Measurements from ENCODE around the gene SLC25A45. TPM values are rescaled to one million over a fixed set of nuclear protein-coding genes. Genes with fewer than 3 reads are reported as not detected.

The SLC25A45 gene
- total and polyA plus RNA-seq, 8 donors: 8.4 to 17.0 (median 11.8) TPM

GRCh38 chr11:65423516-65424204 is 41.2 kb upstream of the SLC25A45 start:
- H3K4me1 ChIP-seq: peaks cover 29 to 53% of the 10 kb centered on the region in 2 donors
- intact Hi-C loops (cut with DNase I): loop anchor here (5.0 kb wide), 2 partner anchors 74 to 79 kb away; partner anchors contain the start of gene MALAT1 (in 1 of the 2)
- peak in 1 of 4 donors; percentile 40 for DNase-seq

DNA sequence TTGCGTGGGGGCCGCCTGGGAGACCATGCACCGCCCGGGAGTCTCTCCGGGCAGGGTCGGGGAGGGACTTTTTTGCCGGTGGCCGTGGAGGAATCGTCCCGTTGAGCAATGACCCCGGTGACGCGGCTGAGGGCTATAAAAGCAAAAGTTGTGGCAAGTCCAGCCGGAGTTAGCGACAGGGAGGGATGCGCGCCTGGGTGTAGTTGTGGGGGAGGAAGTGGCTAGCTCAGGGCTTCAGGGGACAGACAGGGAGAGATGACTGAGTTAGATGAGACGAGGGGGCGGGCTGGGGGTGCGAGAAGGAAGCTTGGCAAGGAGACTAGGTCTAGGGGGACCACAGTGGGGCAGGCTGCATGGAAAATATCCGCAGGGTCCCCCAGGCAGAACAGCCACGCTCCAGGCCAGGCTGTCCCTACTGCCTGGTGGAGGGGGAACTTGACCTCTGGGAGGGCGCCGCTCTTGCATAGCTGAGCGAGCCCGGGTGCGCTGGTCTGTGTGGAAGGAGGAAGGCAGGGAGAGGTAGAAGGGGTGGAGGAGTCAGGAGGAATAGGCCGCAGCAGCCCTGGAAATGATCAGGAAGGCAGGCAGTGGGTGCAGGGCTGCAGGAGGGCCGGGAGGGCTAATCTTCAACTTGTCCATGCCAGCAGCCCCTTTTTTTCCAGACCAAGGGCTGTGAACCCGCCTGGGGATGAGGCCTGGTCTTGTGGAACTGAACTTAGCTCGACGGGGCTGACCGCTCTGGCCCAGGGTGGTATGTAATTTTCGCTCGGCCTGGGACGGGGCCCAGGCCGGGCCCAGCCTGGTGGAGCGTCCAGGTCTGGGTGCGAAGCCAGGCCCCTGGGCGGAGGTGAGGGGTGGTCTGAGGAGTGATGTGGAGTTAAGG is 40.4 kb upstream of the SLC25A45 start, which contains the start of gene NEAT1:
Gene NEAT1, plus strand, starts transcription at position 166 of the 883 bp plus-strand sequence.
- TF ChIP-seq CTCF (IDR thresholded peaks at IDR 0.05): no peak
- Histone ChIP-seq H3K9me3 (no peaks in the 10 kb centered on the region), H3K4me3 (peak within 1 kb of the TSS; percentile 76 to 80), H3K4me1 (peaks cover 31 to 53% of the 10 kb centered on the region in 2 donors), H3K27ac (peak within 1 kb of the TSS; percentile 99 to 100), H3K36me3 (peaks cover 0 to 39% of the 10 kb centered on the region in 2 donors), H3K27me3 (no peaks in the 10 kb centered on the region)
- intact Hi-C loops (cut with DNase I): loop anchor here (5.0 kb wide), 2 partner anchors 74 to 79 kb away; partner anchors contain the start of gene MALAT1 (in 1 of the 2)
- peak; percentile 93 to 96 (median 94) for DNase-seq
- peak; percentile 13 for ATAC-seq

More at GRCh38 chr11:65423516-65424204, 41.2 kb upstream of the SLC25A45 start:
- H3K9me3 ChIP-seq: no peaks in the 10 kb centered on the region
- H3K4me3 ChIP-seq: peak overlapping the region; percentile 76 to 80
- H3K27ac ChIP-seq: peak overlapping the region; percentile 99 to 100
- TF ChIP-seq CTCF (IDR thresholded peaks at IDR 0.05): no peak
- ATAC-seq: no peak
- H3K36me3 ChIP-seq: peaks cover 0 to 43% of the 10 kb centered on the region in 2 donors
- H3K27me3 ChIP-seq: no peaks in the 10 kb centered on the region

GRCh38 chr11:65421794-65422632 is 39.6 kb upstream of the SLC25A45 start:
- intact Hi-C loops (cut with DNase I): loop anchor here (5.0 kb wide), 2 partner anchors 75 to 80 kb away; partner anchors contain the start of gene MALAT1 (in 1 of the 2)
- H3K27ac ChIP-seq: peak overlapping the region; percentile 99 to 100
- no peaks in the 10 kb centered on the region for H3K27me3 ChIP-seq
- no peaks in the 10 kb centered on the region for H3K9me3 ChIP-seq
- H3K36me3 ChIP-seq: peaks cover 0 to 30% of the 10 kb centered on the region in 2 donors
- DNase-seq: peak; percentile 97 to 100 (median 98)
- no peak for TF ChIP-seq CTCF (IDR thresholded peaks at IDR 0.05)
- ATAC-seq: peak; percentile 24
- peak overlapping the region; percentile 76 to 80 for H3K4me3 ChIP-seq
- H3K4me1 ChIP-seq: peaks cover 38 to 53% of the 10 kb centered on the region in 2 donors

DNA sequence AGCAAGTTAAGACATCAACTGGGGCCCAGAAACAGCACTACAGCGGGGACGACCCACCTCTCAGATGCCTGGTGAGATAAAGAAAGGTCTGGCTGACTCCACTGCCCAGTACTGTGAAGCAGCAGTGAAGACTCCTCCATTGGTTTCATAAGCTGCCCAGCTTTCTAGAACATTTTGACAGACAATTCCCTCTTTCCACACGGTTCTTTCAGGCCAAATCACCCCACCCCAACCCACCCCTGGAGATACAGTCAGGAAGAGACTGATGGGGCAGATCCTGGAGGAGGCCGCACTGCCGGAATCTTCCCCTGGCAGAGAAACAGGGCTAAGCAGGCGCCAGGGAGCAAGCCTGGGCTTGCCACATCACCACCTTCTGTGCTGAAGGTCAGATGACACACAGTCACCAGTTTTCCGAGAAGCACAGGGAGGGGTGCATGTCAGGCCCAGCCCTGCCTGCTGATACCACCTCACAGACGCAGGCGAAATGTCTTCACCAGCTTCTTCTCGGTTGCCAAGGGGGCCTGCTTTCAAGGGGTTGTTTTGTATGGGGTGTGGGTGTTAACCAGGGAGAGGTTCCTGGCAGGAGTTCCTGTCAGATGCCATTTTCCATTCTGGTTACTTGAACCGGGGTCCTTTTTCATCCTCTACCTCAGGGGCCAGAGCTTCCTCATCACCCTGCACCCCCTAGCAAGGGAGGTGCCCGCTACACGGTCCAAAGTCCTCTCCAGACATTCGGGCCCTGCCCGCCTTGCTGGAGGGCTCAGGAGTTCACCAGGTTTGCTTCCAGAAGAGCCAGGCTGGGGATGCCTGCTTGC is 38.7 kb upstream of the SLC25A45 start:
- DNase-seq: peak in 3 of 4 donors; percentile 78 to 97 (median 92)
- H3K4me1 ChIP-seq: peaks cover 45 to 55% of the 10 kb centered on the region in 2 donors
- intact Hi-C loops (cut with DNase I): loop anchor here (5.0 kb wide), 2 partner anchors 76 to 81 kb away; partner anchors contain the start of gene MALAT1 (in 1 of the 2)

More for the DNA sequence above, 38.7 kb upstream of the SLC25A45 start:
- H3K4me3 ChIP-seq: peak overlapping the region; percentile 76 to 80
- no peaks in the 10 kb centered on the region for H3K9me3 ChIP-seq
- H3K27me3 ChIP-seq: no peaks in the 10 kb centered on the region
- H3K36me3 ChIP-seq: peaks cover 0 to 22% of the 10 kb centered on the region in 2 donors
- TF ChIP-seq CTCF (IDR thresholded peaks at IDR 0.05): no peak
- ATAC-seq: peak; percentile 13
- H3K27ac ChIP-seq: peak overlapping the region; percentile 99 to 100

All from left lung (tissue), 10 donors.